GM13977 (cell line): ENCODE data around the gene ECM2.

Experiments
- DNase-seq: peaks from one replicate; pipeline ENCODE4 v3.0.0; 2012; ENCODE audit warnings: low spot score
- CTCF ChIP-seq: IDR thresholded peaks from 2 replicates; pipeline ENCODE4 v1.5.1; 2012; ENCODE audit warnings: mild to moderate bottlenecking, control low read depth; ENCODE audit not compliant: insufficient read depth; ENCODE audit errors: extremely low read depth, missing control alignments
- in situ Hi-C: fragments of 300-500 bp; cut with MboI; formaldehyde crosslinking; loops from one replicate; pipeline ENCODE4 v1.12.0; 2022; ENCODE audit warnings: low sequenced_read_pairs, low pct_unique_long_range_greater_than_20kb, mixed read lengths, inconsistent platforms; ENCODE audit not compliant: unreplicated experiment

The ECM2 gene

DNA sequence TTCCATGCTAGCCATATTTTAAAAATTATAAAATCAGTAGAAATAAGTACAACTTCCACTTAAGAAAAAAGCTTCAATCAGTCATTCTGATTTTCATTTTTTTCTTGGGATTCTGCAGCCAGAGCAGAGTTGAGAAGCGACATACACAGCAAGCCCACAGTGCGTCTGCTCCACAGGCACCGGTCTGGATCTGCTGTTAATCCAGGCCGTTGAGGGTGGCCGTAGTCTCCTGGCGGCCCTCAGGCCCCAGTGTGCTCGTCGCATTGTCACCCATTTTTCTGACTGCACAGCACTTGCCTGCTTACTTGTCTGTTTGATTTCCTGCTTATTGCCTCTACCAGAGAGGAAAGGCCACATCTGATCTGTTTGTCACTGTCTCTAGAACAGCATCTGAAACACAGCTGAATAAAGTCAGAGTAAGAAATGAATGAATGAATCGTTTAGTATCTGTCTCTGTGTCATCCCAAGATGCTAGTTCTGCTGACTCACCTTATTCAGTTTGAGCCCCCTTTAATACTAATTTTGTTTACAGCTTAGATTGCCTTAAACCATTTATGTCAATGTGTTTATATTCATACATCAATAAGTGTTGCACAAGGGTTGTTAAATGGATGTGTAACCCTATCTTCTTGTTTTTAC is 41.9 kb downstream of the ECM2 start:
- in situ Hi-C loops, result no loop called here
- DNase-seq, result no peak
- TF ChIP-seq CTCF, result no peak

GRCh38 chr9:92492781-92493401 is 42.9 kb downstream of the ECM2 start:
- no peak for DNase-seq
- in situ Hi-C loops, result no loop called here
- no peak for TF ChIP-seq CTCF

DNA sequence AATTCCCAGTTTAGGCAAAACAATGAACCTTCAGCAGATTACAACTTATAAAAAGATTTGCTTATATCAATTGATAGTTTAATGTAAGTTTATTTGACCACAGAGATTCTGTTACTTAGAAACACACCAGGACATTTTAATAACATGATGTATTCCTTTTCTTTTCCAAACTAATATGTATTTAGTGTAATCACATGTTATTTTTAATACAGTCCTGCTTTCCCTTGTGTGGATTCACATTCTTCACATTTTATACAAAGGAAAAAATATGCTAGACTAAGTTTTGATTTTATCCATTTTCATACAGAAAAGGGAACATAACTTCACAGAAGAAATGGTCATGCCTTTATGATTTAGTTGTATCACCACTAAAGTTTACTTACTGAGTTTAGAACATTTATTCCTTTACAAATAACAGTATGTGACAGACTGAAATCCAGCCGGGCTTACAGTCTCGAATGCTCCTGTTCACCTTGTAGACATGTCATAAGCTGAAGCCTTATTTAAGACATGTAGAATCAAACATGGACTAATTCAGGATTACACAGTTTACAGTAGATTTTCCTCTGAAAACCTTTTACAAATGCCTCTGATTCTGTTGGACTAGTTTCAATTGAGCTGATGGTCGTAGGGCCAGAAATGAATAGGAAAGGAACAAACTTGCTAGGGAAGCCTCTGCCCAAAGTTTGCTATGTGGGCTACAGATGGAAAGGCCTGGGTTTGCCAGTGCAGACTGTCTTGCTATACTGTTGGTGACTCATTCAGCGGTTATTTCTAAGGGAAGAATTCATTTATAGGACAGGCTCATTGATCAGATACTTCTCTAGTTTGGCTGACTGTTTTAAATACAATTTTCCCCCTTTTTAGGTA is 46.9 kb downstream of the ECM2 start:
- TF ChIP-seq CTCF, result no peak
- in situ Hi-C loops, result no loop called here
- DNase-seq, result no peak

DNA sequence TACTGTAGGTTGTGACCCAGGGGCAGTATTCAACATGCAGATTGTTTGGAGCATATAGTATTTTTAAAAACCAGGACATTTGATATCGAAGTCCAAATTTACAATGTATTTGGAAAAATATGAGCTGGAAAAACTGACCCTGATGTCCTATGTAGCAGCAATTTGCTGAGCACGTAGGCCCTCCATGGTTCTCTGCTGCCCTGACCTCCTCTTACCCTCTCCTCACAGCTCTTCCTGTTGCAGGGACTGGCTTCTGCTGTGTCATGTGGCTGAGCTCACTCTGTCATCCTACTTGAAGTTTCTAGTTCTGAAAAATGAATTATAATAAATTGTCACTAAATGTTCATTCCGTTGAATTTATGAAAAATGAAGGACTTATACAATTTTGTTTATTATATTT is 49.4 kb downstream of the ECM2 start:
- DNase-seq, result no peak
- no peak for TF ChIP-seq CTCF
- in situ Hi-C loops, result no loop called here

- TF ChIP-seq CTCF, result no peak
- in situ Hi-C loops, result no loop called here
Measured at GRCh38 chr9:92484563-92484962, 51.2 kb downstream of the ECM2 start.

GRCh38 chr9:92483627-92484545 is 51.9 kb downstream of the ECM2 start:
- in situ Hi-C loops, result no loop called here
- DNase-seq, result no peak
- no peak for TF ChIP-seq CTCF

More at GRCh38 chr9:92484563-92484962, 51.2 kb downstream of the ECM2 start:
- DNase-seq, result no peak
